Right renal cortex interstitium (tissue), 3 donors: Measurements from ENCODE around the gene ZNF787. TPM values are rescaled to one million over a fixed set of nuclear protein-coding genes. Genes with fewer than 3 reads are reported as not detected.
"Not testable (repeated sequence)": the region's sequence is repeated elsewhere in the genome, so short reads cannot be mapped to it uniquely, and the experiment has no call there.

ENCODE experiments used
- DNase-seq, 3 donors: peaks; one replicate each; pipeline ENCODE4 v3.0.0-alpha.2; 2013; ENCODE audit warnings: low read depth in 3 of 3, low spot score in 2 of 3
- polyA plus RNA-seq, 3 donors: library from polyadenylated mRNA; unstranded; fragments of 120-200 nt; gene quantifications; one replicate each; pipeline ENCODE4 v1.2.1, GENCODE V29; 2013; ENCODE audit not compliant: insufficient read length in 3 of 3

Gene ZNF787
- 10 to 100 TPM in 2 of 3 donors, 1 to 10 TPM in 1; 9.0 to 12.0 (median 11.1) TPM for polyA plus RNA-seq

DNA sequence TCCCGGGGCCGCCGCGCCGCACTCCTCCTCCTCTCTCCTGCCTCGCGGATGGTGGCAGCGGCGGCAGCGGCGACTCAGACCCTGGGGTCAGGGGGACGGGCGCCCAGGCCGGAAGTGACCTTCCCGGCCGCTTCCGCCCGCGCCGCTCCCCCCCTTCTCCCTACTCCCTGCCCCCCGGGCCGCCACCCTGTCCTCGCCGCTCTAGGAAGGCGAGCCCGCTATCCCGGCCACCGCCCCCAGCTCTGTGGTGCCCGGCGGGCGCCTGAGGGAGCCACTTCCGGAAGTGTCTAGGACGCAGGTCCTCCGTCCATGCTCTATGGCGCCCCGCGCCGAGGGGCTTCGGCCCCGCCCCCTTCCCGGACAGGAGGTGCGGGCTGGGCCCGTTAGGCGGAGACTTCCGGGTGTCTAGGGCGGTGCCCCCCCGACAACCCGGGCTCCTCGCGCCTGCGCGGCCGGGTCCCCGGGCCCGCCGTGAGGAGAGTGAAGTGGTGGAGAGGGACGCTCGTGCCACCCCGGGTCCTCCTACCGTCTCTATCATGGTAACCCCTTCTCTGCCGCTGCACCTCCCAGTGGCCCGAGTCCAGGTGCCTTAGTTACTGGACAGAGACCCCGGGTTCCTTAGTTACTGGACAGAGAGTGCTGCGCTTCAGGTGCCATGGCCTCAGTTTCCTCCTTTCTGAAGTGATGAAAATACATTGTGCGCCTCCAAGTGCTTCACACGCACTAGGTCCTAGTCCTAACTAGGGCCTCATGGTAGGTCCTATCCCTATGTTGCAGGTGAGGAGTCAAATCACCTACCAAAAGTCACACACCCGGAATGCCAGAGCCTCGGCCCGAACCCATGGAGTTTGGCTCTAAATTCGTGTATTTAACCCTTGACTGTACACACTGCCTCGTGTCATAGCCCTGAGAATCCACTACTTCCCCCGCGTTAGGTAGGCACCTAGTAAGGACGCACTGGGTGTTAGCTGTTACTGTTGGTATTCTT lies at the start of gene ZNF787:
Gene ZNF787, minus strand, starts transcription at position 116 of the 988 bp plus-strand sequence. CDS start 18,078 bp downstream, outside the sequence.
- DNase-seq, result peak; percentile 95 to 96 (median 95)

GRCh38 chr19:56170261-56170660 lies 49.2 kb upstream of the ZNF787 start:
- DNase-seq, result no peak

DNA sequence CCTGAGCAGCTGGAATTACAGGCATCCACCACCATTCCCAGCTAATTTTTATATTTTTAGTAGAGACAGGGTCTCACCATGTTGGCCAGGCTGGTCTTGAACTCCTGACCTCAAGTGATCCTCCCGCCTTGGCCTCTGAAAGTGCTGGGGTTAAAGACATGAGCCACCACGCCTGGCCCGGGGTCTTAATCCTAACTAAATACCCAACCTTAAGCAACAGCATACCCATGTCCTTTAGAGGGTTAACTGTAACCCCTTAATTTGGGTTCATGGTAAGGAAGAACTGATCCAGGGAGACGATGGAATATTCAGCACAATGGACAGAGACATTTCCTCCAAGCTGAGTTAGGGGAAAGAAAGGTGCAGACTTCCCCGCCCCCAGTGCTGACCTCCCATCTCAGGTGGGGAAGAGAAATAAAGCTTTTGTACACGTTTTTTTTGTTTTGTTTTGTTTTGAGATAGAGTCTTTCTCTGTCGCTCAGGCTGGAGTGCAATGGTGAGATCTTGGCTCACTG lies 46.0 kb upstream of the ZNF787 start:
- no peak for DNase-seq

- DNase-seq, result no peak
Observed at GRCh38 chr19:56163097-56163496, 42.0 kb upstream of the ZNF787 start.

GRCh38 chr19:56162258-56162657 lies 41.2 kb upstream of the ZNF787 start:
- DNase-seq, result no peak

DNA sequence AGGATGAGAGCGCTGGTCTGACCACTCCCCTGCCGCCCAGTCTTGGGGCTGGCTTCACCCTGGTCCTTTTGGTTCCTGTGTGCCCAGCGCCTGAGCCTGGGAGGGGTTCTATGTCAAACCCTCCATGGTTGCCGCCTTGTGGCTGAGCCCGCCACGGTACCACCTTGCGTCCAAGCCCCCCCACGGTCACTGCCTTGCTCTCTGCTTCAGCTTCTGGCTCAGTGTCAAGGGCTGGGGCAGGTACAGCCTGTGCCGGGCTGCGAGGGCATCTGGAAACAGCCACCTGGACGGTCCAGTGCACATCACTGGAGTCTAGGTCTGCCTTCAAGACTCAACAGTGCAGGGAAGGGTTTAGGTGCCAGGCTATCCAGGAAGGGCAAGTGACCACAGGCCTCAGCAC lies 40.4 kb upstream of the ZNF787 start:
- no peak for DNase-seq

DNA sequence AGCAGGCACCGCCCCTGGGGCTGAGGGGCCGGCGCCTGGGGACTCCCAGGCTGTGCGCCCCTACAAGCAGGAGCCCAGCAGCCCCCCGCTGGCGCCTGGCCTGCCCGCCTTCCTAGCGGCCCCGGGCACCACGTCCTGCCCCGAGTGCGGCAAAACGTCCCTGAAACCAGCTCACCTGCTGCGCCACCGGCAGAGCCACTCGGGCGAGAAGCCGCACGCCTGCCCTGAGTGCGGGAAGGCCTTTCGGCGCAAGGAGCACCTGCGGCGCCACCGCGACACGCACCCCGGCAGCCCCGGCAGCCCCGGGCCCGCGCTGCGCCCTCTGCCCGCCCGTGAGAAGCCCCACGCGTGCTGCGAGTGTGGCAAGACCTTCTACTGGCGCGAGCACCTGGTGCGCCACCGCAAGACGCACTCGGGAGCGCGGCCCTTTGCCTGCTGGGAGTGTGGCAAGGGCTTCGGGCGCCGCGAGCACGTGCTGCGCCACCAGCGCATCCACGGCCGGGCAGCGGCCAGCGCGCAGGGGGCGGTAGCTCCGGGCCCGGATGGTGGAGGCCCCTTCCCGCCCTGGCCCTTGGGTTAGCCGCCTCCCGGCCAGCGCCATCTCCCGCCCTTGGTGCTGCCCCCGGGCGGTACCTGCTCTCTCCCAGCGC lies 38.7 kb upstream of the ZNF787 start:
- no peak for DNase-seq

GRCh38 chr19:56159009-56159559 lies 38.0 kb upstream of the ZNF787 start:
- DNase-seq, result no peak

DNA sequence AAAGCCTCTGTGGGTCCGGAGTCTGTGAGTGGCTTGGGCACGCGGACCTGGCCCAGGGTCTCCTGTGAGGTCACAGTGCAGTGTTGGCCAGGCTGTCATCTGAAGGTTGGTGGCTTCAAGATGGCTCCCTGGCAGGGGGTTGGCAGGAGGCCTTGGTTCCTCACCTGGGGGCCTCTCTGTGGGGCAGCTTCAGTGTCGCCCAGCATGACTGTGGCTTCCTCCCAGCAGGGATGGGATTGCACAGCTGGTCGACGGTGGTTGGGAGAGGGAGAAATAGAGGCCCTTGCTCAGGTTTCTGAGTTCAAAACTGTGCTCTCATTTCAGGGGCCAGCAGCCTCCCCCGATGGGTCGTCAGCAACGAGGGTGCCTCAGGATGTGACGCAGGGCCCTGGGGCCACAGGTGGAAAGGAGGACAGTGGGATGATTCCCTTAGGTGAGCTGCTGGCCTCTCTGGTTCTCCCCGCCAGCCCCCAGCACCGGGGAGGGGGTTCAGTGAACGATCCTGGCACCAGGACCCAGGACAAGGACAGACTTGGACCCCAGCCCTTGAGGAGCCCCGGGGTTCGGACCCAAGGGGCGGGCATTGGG lies 37.2 kb upstream of the ZNF787 start:
- DNase-seq, result no peak

- no peak for DNase-seq
Observed at GRCh38 chr19:56156768-56157167, 35.7 kb upstream of the ZNF787 start.

DNA sequence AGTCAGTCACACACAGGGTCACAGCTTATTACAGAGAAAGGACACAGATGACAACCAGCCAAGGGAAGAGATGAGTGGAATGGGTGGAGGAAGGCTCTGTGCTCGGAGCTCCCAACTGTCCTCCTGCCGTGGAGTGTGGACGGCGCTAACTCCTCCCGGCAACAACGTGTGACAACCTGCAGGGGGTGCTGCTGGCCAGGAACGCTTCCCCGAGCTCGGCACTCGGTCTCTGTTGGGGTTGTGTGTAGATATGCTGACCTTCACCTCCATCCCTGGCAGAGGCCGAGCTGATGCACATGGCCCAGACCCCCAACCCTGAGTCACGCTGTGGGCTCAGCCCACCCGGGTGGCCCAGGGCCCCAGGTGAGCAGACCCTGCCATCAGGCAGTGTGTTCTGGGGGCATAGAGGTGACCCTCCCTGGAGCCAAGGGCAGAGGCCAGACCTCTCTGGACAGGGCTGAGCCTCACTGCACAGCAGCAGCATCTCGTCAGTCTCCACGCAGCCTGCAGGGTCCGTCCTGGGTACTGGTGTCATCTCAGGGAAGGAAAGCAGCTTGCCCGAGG lies 34.1 kb upstream of the ZNF787 start:
- no peak for DNase-seq

DNA sequence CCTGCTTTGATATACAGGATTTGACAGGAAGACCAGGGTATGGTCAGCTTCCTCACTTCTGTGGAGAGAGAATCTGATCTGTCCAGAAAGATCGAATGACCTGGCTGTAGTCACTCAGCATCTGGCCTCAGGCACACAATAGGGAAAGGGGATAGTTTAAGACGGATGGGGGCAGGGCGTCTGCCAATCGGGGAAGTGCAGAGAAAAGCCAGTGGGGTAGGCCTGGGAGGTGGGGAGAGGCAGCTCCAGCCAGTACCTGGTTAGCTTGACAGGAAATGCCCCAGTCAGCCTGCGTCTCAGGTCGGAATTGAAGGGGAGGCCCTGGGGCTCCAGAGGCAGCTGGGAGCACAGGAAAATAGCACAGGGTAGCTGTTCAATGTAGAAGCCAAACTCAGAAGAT lies 32.4 kb upstream of the ZNF787 start:
- DNase-seq, result no peak

- no peak for DNase-seq
Observed at GRCh38 chr19:56152644-56153043, 31.5 kb upstream of the ZNF787 start.

DNA sequence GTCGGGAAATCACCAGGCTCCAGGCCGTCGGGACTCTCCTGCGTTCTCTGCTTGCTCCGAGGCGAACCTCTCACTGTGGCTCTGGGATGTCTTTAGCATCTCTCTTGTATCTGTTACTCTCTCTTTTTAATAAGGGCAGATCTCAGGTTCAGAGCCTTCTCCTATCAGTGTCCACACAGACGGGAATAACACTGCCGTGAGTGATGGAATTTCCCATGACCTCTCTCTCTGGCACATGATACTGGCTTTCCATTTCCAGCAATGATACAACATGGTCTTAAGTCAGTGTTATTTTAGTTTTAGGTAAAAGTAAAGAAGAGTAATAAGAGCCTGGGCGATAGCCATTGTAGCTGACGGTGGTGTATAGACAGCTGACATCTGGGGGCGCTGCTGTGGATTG lies 29.3 kb upstream of the ZNF787 start:
- no peak for DNase-seq

- DNase-seq, result no peak
Observed at GRCh38 chr19:56149656-56150038, 28.6 kb upstream of the ZNF787 start.

DNA sequence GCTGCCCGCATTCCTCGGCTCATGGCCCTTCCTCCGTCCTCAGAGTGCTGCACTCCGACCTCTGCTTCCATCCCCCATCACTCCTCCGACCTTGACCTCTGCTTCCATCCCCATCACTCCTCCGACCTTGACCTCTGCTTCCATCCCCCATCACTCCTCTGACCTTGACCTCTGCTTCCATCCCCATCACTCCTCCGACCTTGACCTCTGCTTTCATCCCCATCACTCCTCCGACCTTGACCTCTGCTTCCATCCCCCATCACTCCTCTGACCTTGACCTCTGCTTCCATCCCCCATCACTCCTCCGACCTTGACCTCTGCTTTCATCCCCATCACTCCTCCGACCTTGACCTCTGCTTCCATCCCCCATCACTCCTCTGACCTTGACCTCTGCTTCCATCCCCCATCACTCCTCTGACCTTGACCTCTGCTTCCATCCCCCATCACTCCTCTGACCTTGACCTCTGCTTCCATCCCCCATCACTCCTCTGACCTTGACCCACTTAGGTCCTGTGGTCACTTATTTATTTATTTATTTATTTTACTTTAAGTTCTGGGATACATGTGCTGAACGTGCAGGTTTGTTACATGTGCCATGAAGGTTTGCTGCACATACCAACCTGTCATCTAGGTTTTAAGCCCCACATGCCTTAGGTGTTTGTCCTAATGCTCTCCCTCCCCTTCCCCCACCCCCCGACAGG lies 28.0 kb upstream of the ZNF787 start:
- not testable (repeated sequence) for DNase-seq

DNA sequence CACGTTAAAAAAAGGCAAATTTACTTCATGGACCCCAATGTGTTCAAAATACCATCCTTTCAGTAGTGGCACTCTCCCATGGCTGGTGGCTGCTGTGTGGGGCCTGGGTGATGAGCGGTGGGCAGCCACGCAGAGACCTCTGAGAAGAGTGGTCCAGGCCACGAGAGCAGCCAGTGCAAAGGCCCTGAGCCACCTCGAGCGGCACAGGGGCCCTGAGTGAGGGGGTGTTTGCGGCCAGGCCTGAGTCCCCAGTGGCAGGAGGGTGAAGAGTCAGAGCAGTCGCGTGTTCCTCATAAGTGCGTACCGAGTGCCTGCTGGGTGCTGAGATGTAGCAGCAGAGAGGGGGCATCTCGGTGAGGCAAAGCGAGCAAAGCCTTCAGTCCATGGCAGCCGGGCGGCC lies 27.0 kb upstream of the ZNF787 start:
- DNase-seq, result no peak

DNA sequence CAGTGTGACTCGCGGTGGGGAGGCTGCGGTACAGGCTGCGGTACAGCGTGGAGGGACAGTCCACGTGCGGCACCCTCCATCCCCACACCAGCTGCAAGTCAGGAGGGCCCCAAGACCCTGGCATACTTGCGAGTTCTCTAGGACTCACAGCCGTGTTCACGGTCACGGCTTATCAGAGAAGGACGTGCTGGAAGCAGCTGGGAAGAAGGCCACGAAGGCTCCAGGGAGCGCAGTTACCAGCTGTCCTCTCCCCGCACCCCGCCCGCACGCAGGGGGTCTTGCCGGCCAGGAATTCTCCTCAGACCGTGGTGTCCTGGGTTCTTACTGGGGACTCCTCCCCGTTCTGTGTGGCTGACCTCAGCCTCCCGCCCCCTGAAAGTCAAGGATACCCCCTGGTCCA lies 26.2 kb upstream of the ZNF787 start:
- DNase-seq, result no peak

GRCh38 chr19:56146904-56147303 lies 25.8 kb upstream of the ZNF787 start:
- no peak for DNase-seq

DNA sequence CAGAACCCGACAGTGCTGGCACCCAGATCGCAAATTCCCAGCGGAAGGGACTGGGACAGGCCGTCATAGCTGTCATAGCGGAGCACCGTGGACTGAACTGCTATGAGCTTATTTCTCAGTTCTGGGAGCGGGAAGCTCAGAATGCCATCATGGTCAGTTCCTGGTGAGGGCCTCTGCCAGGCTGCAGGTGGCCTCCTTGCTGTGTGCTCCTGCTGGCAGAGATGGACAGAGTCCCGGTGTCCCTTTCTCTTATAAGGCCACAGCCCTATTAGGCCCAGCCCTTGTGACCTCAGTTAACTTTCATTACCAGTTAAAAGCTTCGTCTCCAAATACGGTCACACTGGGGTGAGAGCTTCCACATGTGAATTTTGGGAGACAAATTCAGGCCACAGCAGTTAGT lies 24.6 kb upstream of the ZNF787 start:
- no peak for DNase-seq
